Transverse colon (tissue), 4 donors: ENCODE results near the gene SPRY2.

Experiments
- CTCF ChIP-seq, 5 experiments: fragments of 200-600 bp in 3 of 5; fragments of 450-650 bp in 2 of 5; sonication (generic) in 3 of 5; IDR thresholded peaks; 1 replicate in 2 of 5; 2 replicates in 3 of 5; pipeline ENCODE4 v1.5.1; 2016 to 2017; ENCODE audit warnings: antibody characterized with exemption in 5 of 5, inconsistent platforms in 3 of 5, mild to moderate bottlenecking in 2 of 5, moderate library complexity in 1 of 5
- EP300 ChIP-seq: sonication (generic); formaldehyde crosslinking; IDR thresholded peaks from one replicate; pipeline ENCODE4 v1.6.1; 2017; ENCODE audit warnings: antibody characterized with exemption, low read depth
- POLR2AphosphoS5 ChIP-seq, 3 donors: sonication (generic); formaldehyde crosslinking; IDR thresholded peaks; one replicate each; pipeline ENCODE4 v1.6.1; 2016; ENCODE audit warnings: antibody characterized with exemption in 3 of 3

- TF ChIP-seq EP300, result no peak
- TF ChIP-seq CTCF (IDR thresholded peaks at IDR 0.05), result no peak
- TF ChIP-seq POLR2AphosphoS5 (IDR thresholded peaks at IDR 0.05), result no peak
Observed at GRCh38 chr13:80362481-80362880, 21.6 kb upstream of the SPRY2 start.
